Measurements from ENCODE around the gene RAP2A.

Gene RAP2A

DNA sequence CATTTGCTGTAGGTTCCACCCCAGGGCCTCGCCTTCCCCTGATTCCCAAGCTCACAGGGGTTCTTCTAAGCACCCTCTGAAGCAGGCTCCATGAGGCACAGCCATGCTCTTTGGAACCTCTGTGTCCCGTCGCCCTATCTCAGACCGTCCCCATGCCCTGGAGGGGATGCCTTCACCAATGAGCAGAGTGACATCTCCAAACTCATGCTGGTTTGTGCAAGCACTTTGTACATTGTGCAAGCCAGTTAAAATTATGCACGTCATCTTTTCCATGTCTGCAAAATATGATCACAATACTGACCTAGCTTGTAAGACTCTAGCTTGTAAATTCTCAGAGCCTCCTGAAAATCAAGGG is 46.5 kb upstream of the RAP2A start:
- TF ChIP-seq ZNF384 (IDR thresholded peaks at IDR 0.05) (no peak), ELF4 (IDR thresholded peaks at IDR 0.05) (no peak), SP1 (IDR thresholded peaks at IDR 0.05) (no peak), CTBP1 (IDR thresholded peaks at IDR 0.05; ENCODE audit: borderline replicate concordance) (no peak), FOXA1 (IDR thresholded peaks at IDR 0.05) (no peak), BHLHE40 (IDR thresholded peaks at IDR 0.05; ENCODE audit: borderline replicate concordance) (no peak), SUZ12 (IDR thresholded peaks at IDR 0.05) (no peak), L3MBTL2 (conservative IDR thresholded peaks at IDR 0.05) (no peak), ARNT (IDR thresholded peaks at IDR 0.05) (no peak), HDGF (IDR thresholded peaks at IDR 0.05; ENCODE audit: borderline replicate concordance) (no peak), NFRKB (IDR thresholded peaks at IDR 0.05) (no peak), FOXM1 (IDR thresholded peaks at IDR 0.05; ENCODE audit: borderline replicate concordance) (no peak), FOXK2 (IDR thresholded peaks at IDR 0.05) (no peak), LEF1 (IDR thresholded peaks at IDR 0.05; ENCODE audit: borderline replicate concordance) (no peak)
- TF ChIP-seq, protein P1, sequence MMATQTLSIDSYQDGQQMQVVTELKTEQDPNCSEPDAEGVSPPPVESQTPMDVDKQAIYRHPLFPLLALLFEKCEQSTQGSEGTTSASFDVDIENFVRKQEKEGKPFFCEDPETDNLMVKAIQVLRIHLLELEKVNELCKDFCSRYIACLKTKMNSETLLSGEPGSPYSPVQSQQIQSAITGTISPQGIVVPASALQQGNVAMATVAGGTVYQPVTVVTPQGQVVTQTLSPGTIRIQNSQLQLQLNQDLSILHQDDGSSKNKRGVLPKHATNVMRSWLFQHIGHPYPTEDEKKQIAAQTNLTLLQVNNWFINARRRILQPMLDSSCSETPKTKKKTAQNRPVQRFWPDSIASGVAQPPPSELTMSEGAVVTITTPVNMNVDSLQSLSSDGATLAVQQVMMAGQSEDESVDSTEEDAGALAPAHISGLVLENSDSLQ (IDR thresholded peaks at IDR 0.05): no peak
- ChIA-PET CTCF (no interaction called here), POLR2A (no interaction called here)
- DNase-seq (ENCODE audit: extremely low spot score): no peak

- ChIA-PET POLR2A (no interaction called here), CTCF (no interaction called here)
- TF ChIP-seq SUZ12 (IDR thresholded peaks at IDR 0.05) (no peak), ZNF384 (IDR thresholded peaks at IDR 0.05) (no peak)
- no peak for DNase-seq (ENCODE audit: extremely low spot score)
These were observed 46.1 kb upstream of the RAP2A start for GRCh38 chr13:97387890-97388289.

GRCh38 chr13:97388373-97388772 is 45.6 kb upstream of the RAP2A start:
- DNase-seq (ENCODE audit: extremely low spot score): no peak
- TF ChIP-seq LEF1 (IDR thresholded peaks at IDR 0.05; ENCODE audit: borderline replicate concordance) (no peak), SUZ12 (IDR thresholded peaks at IDR 0.05) (no peak), L3MBTL2 (conservative IDR thresholded peaks at IDR 0.05) (no peak), TARDBP (IDR thresholded peaks at IDR 0.05) (no peak)
- TF ChIP-seq, protein P1 (IDR thresholded peaks at IDR 0.05): no peak
- CTCF ChIA-PET: no interaction called here
- POLR2A ChIA-PET: no interaction called here

GRCh38 chr13:97390941-97391600 is 42.9 kb upstream of the RAP2A start:
- ChIA-PET POLR2A (no interaction called here), CTCF (interaction anchor here (0.7 kb wide), 1 partner anchor 13 kb away, joined by 3 read pairs; no protein-coding TSS in a partner anchor)
- DNase-seq (ENCODE audit: extremely low spot score): no peak
- TF ChIP-seq ARNT (IDR thresholded peaks at IDR 0.05) (no peak), ZNF384 (IDR thresholded peaks at IDR 0.05) (no peak), CTBP1 (IDR thresholded peaks at IDR 0.05; ENCODE audit: borderline replicate concordance) (no peak), FOXK2 (IDR thresholded peaks at IDR 0.05) (no peak), NFRKB (IDR thresholded peaks at IDR 0.05) (no peak), HDGF (IDR thresholded peaks at IDR 0.05; ENCODE audit: borderline replicate concordance) (no peak), L3MBTL2 (conservative IDR thresholded peaks at IDR 0.05) (no peak), FOXA1 (IDR thresholded peaks at IDR 0.05) (no peak), SP1 (IDR thresholded peaks at IDR 0.05) (no peak), BHLHE40 (IDR thresholded peaks at IDR 0.05; ENCODE audit: borderline replicate concordance) (no peak), ELF4 (IDR thresholded peaks at IDR 0.05) (no peak), TARDBP (IDR thresholded peaks at IDR 0.05) (no peak), LEF1 (IDR thresholded peaks at IDR 0.05; ENCODE audit: borderline replicate concordance) (no peak), FOXM1 (IDR thresholded peaks at IDR 0.05; ENCODE audit: borderline replicate concordance) (no peak), SUZ12 (IDR thresholded peaks at IDR 0.05) (no peak)
- TF ChIP-seq, protein P1 (IDR thresholded peaks at IDR 0.05): no peak

DNA sequence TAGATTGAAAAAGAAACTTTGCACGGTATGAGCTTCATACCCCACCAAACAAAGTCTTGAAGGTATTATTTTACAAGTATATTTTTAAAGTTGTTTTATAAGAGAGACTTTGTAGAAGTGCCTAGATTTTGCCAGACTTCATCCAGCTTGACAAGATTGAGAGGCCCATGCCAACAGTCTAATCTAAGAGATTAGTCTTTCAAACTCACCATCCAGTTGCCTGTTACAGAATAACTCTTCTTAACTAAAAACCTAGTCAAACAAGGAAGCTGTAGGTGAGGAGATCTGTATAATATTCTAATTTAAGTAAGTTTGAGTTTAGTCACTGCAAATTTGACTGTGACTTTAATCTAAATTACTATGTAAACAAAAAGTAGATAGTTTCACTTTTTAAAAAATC is 41.9 kb upstream of the RAP2A start:
- no peak for DNase-seq (ENCODE audit: extremely low spot score)
- TF ChIP-seq ELF4 (IDR thresholded peaks at IDR 0.05) (no peak), NFRKB (IDR thresholded peaks at IDR 0.05) (no peak)
- ChIA-PET POLR2A (no interaction called here), CTCF (no interaction called here)

DNA sequence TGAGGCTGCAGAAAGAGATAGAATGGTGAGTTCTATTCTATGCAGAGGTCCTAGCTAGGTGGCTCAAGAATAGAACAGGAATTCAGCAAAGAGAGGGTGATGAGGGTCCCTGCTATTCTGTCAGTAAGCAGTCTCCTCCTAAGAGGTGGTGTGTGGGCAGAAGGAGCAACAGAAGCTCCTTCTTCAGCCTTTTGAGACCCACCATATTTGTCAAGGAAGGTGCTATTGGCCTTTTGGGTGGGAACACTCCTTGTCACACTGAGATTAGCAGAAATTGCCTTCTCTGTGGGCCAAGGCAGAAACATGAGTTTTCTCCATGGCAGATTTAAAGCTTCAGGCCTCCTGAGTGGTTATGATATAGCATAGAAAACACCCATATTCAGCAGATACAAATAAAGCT is 39.4 kb upstream of the RAP2A start:
- ChIA-PET POLR2A (no interaction called here), CTCF (no interaction called here)
- DNase-seq (ENCODE audit: extremely low spot score): no peak
- TF ChIP-seq FOXK2 (IDR thresholded peaks at IDR 0.05) (no peak), FOXA1 (IDR thresholded peaks at IDR 0.05) (no peak), TARDBP (IDR thresholded peaks at IDR 0.05) (no peak), BHLHE40 (IDR thresholded peaks at IDR 0.05; ENCODE audit: borderline replicate concordance) (no peak), NFRKB (IDR thresholded peaks at IDR 0.05) (no peak), L3MBTL2 (conservative IDR thresholded peaks at IDR 0.05) (no peak), LEF1 (IDR thresholded peaks at IDR 0.05; ENCODE audit: borderline replicate concordance) (no peak), ARNT (IDR thresholded peaks at IDR 0.05) (no peak), CTBP1 (IDR thresholded peaks at IDR 0.05; ENCODE audit: borderline replicate concordance) (no peak), HDGF (IDR thresholded peaks at IDR 0.05; ENCODE audit: borderline replicate concordance) (no peak), SUZ12 (IDR thresholded peaks at IDR 0.05) (no peak), SP1 (IDR thresholded peaks at IDR 0.05) (no peak), ELF4 (IDR thresholded peaks at IDR 0.05) (no peak), FOXM1 (IDR thresholded peaks at IDR 0.05; ENCODE audit: borderline replicate concordance) (no peak)
- TF ChIP-seq, protein P1 (IDR thresholded peaks at IDR 0.05): no peak
